ENCODE measurements around the gene ZNF606. TPM values are rescaled to one million over a fixed set of nuclear protein-coding genes. Genes with fewer than 3 reads are reported as not detected.

The ZNF606 gene
- total RNA-seq, 1 experiment from 2014 or later, result 23.5 TPM

DNA sequence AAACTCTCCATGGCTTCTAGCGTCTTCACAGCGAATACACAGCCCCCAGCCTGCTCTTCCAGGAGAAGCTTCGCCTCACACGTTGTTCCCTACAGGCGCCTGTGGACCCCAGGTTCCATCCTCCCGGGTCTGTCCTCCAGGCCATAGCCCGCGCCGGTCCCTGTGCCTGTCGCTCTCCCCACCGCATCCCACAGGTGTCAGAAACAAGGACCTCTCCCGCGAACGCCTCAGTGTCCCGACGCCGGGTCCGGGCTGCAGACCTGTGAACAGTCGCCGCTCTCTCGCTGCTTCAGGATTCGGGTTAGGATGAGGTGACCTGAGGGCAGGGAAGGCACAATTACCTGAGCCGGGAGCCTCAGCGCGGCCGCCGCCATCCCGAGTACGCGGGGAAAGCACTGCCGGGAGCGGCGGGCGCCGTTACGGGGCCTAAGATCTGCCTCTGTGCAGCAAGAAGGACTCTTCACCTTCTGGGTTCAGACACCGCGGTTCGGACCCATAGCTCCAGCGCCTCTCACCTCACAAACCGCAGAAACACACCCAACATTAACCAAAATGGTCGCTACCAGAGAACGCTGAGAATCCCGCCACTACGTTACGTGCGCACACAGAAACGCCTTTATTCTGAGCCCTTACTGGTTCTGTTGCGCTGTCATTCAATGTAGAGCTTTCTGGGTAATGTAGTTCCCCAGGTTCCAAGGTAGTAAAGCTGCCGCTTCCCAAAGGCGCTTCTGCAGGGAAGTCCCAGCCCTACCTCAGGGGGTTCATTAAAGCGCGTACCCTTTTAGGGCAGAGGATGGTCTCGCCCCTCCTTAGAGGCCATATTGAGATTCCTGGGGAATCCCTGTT is 67.6 kb downstream of the ZNF606 start, which contains the start of gene ZNF418:
ZNF418 (minus strand) TSS at position 583 of the 846 bp plus-strand sequence. CDS start 1,580 bp downstream, outside the sequence.
- no peaks in the 10 kb centered on the region for H3K4me1 Mint-ChIP-seq (ENCODE audit: low read depth, unreplicated experiment)
- H3K36me3 Mint-ChIP-seq (ENCODE audit: insufficient read depth, unreplicated experiment), result peaks cover 10% of the 10 kb centered on the region
- no TSS peak for BruUV-seq (replicated peaks)
- TF ChIP-seq CTCF (IDR thresholded peaks at IDR 0.05; ENCODE audit: unreplicated experiment), result no peak
- H3K27me3 Mint-ChIP-seq (ENCODE audit: unreplicated experiment), result no peaks in the 10 kb centered on the region
- CTCF ChIA-PET, result no interaction called here
- H3K9me3 Mint-ChIP-seq (ENCODE audit: low read depth, unreplicated experiment), result peaks cover 26% of the 10 kb centered on the region
- no peak within 1 kb of the TSS for H3K27ac Mint-ChIP-seq (ENCODE audit: unreplicated experiment)
- H3K4me3 Mint-ChIP-seq (ENCODE audit: low read depth, unreplicated experiment), result no peak within 1 kb of the TSS
- intact Hi-C loops (cut with micrococcal nuclease; ENCODE audit: unreplicated experiment), result no loop called here
- DNase-seq, result no peak

DNA sequence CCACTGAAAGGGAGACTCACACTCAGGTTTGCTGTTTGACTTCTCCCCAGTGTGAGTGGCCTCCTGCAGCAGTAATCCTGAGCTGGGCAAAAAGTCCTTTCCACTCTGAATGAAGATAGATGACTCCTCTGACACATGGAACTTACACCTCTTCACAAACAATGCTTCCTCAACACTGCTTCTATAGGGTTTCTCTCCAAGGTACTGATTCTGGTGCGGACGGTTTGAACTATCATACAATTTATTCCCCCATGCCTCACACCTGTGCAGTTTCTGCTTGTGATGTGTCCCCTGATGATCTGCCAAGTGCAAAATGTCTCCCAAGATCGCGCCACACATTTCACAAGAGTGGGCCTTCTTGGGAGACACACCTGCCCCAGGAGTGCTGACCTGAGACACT is 75.0 kb downstream of the ZNF606 start:
- Mint-ChIP-seq H3K36me3 (ENCODE audit: insufficient read depth, unreplicated experiment) (no peaks in the 10 kb centered on the region), H3K4me1 (ENCODE audit: low read depth, unreplicated experiment) (no peaks in the 10 kb centered on the region), H3K9me3 (ENCODE audit: low read depth, unreplicated experiment) (peaks cover 18% of the 10 kb centered on the region), H3K4me3 (ENCODE audit: low read depth, unreplicated experiment) (no peak overlapping the region), H3K27ac (ENCODE audit: unreplicated experiment) (no peak overlapping the region), H3K27me3 (ENCODE audit: unreplicated experiment) (no peaks in the 10 kb centered on the region)
- no peak for TF ChIP-seq CTCF (IDR thresholded peaks at IDR 0.05; ENCODE audit: unreplicated experiment)
- CTCF ChIA-PET, result interaction anchor here (0.6 kb wide), 1 partner anchor 344 kb away, joined by 5 read pairs; no protein-coding TSS in a partner anchor
- no TSS peak for BruUV-seq (replicated peaks)
- no peak for DNase-seq
- intact Hi-C loops (cut with micrococcal nuclease; ENCODE audit: unreplicated experiment), result no loop called here

Other genes starting within 250 kb of the ZNF606 start
- 18.9 and 22.9 TPM in 2 replicates for gene ZNF586, start 233.1 kb downstream of the ZNF606 start, total RNA-seq (2022)
- gene ZNF552, start 187.9 kb downstream of the ZNF606 start, total RNA-seq (2022), result 24.0 and 24.8 TPM in 2 replicates
- 31.1 and 31.6 TPM in 2 replicates for gene ZNF587B, start 172.5 kb downstream of the ZNF606 start, total RNA-seq (2022)
- 111 and 113 TPM in 2 replicates for gene ZNF587, start 153.0 kb downstream of the ZNF606 start, total RNA-seq (2022)
- gene ZNF814, start 113.8 kb downstream of the ZNF606 start, total RNA-seq (2022), result 6.8 and 8.7 TPM in 2 replicates
- 14.9 and 17.2 TPM in 2 replicates for gene ZNF417, start 86.2 kb downstream of the ZNF606 start, total RNA-seq (2022)
- gene ZNF418, start 67.4 kb downstream of the ZNF606 start, total RNA-seq (2022), result 2.1 and 2.3 TPM in 2 replicates
- gene ZNF256, start 55.1 kb downstream of the ZNF606 start, total RNA-seq (2022), result 7.1 TPM in 2 replicates
- gene C19orf18, start 28.3 kb downstream of the ZNF606 start, total RNA-seq (2022), result 2.5 and 2.7 TPM in 2 replicates
- not detected in 2 replicates for gene ZSCAN1, start 31.2 kb upstream of the ZNF606 start, total RNA-seq (2022)
- gene ZNF135, start 56.5 kb upstream of the ZNF606 start, total RNA-seq (2022), result not detected in 2 replicates
- gene ZSCAN18, start 95.4 kb upstream of the ZNF606 start, total RNA-seq (2022), result 45.3 and 45.8 TPM in 2 replicates
- 9.5 and 11.2 TPM in 2 replicates for gene ZNF329, start 148.0 kb upstream of the ZNF606 start, total RNA-seq (2022)
- gene ZNF274, start 180.2 kb upstream of the ZNF606 start, total RNA-seq (2022), result 43.2 and 44.6 TPM in 2 replicates
- 65.3 and 68.5 TPM in 2 replicates for gene ZNF544, start 226.1 kb upstream of the ZNF606 start, total RNA-seq (2022)

Measured in Calu3 (cell line).